Right atrium auricular region (tissue), 2 donors: ENCODE measurements around the gene C1GALT1. TPM values are rescaled to one million over a fixed set of nuclear protein-coding genes. Genes with fewer than 3 reads are reported as not detected.
A peak's percentile ranks its signal among the peaks of the same experiment; 100 is the strongest.
"Not testable (repeated sequence)": the region's sequence is repeated elsewhere in the genome, so short reads cannot be mapped to it uniquely, and the experiment has no call there.

Experiments
- DNase-seq: peaks from one replicate; pipeline ENCODE4 v3.0.0-alpha.2; 2019; ENCODE audit warnings: low spot score
- H3K27ac ChIP-seq, 2 donors: fragments of 200-600 bp; sonication (generic); 1 replicate in 1 of 2; 2 replicates in 1 of 2; pipeline ENCODE4 v1.5.1; 2016 to 2019
- H3K27me3 ChIP-seq, 2 donors: fragments of 200-600 bp; sonication (generic); one replicate each; pipeline versions ENCODE4 v1.5.1 to v1.6.0; 2017 to 2019
- H3K36me3 ChIP-seq: fragments of 200-600 bp; sonication (generic); one replicate; pipeline ENCODE4 v1.5.1; 2016
- H3K4me1 ChIP-seq, 2 donors: fragments of 200-600 bp; sonication (generic); one replicate each; pipeline versions ENCODE4 v1.5.1 to v1.6.0; 2017 to 2019
- H3K4me3 ChIP-seq, 2 donors: fragments of 200-600 bp; sonication (generic); 1 replicate in 1 of 2; 2 replicates in 1 of 2; pipeline ENCODE4 v1.5.1; 2017 to 2019; ENCODE audit warnings: mild to moderate bottlenecking in 1 of 2, moderate library complexity in 1 of 2
- H3K9me3 ChIP-seq, 2 donors: fragments of 200-600 bp; sonication (generic); one replicate each; pipeline ENCODE4 v1.5.1; 2019
- total RNA-seq, 2 donors: library from RNA; depleted of rRNA; stranded (reverse); fragments of >200 nt; gene quantifications; one replicate each; pipeline ENCODE4 v1.1.0, GENCODE V29; 2016
- TF ChIP-seq, protein P1 (sequence below), 2 donors: fragments of 200-600 bp; sonication (generic); IDR thresholded peaks; one replicate each; pipeline ENCODE4 v1.5.1; 2019; ENCODE audit warnings: antibody characterized with exemption in 2 of 2

Gene C1GALT1
- 10 to 100 TPM; 21.1 to 25.1 TPM for total RNA-seq

DNA sequence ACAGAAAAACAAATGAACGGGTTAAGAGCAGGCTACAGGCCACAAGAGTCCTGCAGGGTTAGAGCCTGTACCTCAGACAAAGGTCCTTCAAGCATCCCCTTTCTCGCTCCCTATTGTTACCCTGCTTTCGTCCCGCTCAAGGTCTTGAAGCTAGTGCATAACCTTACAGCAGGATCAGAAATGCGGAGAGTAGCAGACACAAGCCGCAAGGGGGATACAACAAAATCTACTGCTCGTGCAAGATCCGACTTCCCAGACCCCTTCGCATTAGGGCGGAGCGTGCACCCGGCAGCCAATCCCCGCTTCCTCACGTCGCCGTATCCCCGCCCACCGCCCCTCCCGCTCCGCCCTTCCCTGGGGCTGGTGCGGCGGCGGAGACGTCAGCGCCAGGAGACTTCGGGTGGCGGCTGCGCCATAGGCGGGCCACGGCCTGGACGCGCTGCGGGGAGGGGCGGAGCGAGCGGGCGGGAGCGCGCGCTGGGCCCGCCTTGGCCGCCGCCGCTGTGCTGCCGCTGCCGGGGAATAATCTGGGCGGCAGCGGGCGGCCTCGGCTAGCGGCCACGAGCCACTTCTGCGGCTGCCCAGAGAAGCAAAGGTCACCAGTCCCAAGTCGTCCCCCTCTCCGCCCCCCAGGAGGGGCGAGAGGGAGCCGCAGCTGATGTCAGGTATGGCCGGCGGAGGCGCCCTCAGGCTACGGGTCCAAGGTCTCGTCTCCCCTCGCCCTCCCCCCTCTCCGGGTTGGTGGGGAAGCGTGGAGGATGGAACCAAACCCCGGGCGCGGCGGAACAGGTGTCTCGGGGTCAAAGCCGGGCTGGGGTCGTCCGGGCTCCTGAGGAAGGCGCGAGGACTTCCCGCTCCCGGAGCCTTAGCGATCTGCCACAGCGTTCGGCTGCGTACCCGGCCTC, at the start of gene C1GALT1:
C1GALT1 (plus strand) TSS at position 389 of the 905 bp plus-strand sequence. CDS start 51,776 bp downstream, outside the sequence.
- H3K4me3 ChIP-seq = peak within 1 kb of the TSS; percentile 86 to 96
- no peaks in the 10 kb centered on the region for H3K27me3 ChIP-seq
- peak within 1 kb of the TSS; percentile 98 to 99 for H3K27ac ChIP-seq
- TF ChIP-seq, protein P1, sequence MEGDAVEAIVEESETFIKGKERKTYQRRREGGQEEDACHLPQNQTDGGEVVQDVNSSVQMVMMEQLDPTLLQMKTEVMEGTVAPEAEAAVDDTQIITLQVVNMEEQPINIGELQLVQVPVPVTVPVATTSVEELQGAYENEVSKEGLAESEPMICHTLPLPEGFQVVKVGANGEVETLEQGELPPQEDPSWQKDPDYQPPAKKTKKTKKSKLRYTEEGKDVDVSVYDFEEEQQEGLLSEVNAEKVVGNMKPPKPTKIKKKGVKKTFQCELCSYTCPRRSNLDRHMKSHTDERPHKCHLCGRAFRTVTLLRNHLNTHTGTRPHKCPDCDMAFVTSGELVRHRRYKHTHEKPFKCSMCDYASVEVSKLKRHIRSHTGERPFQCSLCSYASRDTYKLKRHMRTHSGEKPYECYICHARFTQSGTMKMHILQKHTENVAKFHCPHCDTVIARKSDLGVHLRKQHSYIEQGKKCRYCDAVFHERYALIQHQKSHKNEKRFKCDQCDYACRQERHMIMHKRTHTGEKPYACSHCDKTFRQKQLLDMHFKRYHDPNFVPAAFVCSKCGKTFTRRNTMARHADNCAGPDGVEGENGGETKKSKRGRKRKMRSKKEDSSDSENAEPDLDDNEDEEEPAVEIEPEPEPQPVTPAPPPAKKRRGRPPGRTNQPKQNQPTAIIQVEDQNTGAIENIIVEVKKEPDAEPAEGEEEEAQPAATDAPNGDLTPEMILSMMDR (IDR thresholded peaks at IDR 0.05) = peak; percentile 21 to 39
- no peaks in the 10 kb centered on the region for H3K36me3 ChIP-seq
- peak; percentile 96 for DNase-seq
- peaks cover 0 to 27% of the 10 kb centered on the region in 2 donors for H3K4me1 ChIP-seq
- no peaks in the 10 kb centered on the region for H3K9me3 ChIP-seq

DNA sequence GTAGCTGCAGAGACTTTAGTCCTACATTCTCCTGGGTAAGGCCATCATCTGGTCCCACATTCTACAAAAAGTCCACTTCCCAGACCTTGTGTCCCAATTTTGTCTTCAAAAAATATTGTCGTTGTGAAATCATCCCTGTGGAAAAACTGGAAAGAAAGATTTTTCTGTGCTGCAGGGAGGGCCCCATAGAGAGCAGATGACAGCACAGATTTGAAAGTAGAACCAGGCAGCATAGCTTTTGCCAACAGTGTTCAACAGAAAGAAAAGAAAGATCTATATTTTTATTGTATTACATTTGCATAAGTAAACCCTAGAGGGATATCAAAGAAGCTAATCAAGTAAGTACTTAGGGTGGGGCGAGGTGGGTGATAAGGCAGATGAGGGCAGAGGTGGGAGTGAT, 48.3 kb upstream of the C1GALT1 start:
- H3K4me3 ChIP-seq = no peak overlapping the region
- H3K36me3 ChIP-seq = no peaks in the 10 kb centered on the region
- peaks cover 0 to 17% of the 10 kb centered on the region in 2 donors for H3K4me1 ChIP-seq
- TF ChIP-seq, protein P1 (IDR thresholded peaks at IDR 0.05) = no peak
- H3K27me3 ChIP-seq = no peaks in the 10 kb centered on the region
- peak overlapping the region in 1 of 2 donors; percentile 64 for H3K27ac ChIP-seq
- H3K9me3 ChIP-seq = no peaks in the 10 kb centered on the region
- no peak for DNase-seq

DNA sequence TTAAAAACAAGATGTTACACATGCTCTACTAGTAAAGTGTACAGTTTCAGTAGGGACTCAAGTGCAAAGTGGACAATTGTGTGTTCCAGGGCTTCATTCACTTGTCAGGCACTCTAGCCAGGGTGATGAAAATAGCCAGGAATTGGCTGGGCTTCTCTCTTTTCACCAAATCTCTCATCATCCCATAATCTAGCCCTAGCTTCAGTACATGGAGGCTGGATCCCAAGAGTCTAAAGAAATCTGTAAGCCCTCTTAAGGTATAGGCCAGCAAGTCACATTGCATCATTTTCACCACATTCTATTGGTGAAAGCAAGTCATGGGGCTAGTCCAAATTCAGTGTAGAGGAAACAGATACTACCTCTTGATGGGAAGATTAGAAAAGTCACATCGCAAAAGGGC, 47.3 kb upstream of the C1GALT1 start:
- no peaks in the 10 kb centered on the region for H3K9me3 ChIP-seq
- peaks cover 0 to 17% of the 10 kb centered on the region in 2 donors for H3K4me1 ChIP-seq
- no peak overlapping the region for H3K4me3 ChIP-seq
- no peaks in the 10 kb centered on the region for H3K36me3 ChIP-seq
- no peaks in the 10 kb centered on the region for H3K27me3 ChIP-seq
- H3K27ac ChIP-seq = peak overlapping the region in 1 of 2 donors; percentile 64
- TF ChIP-seq, protein P1 (IDR thresholded peaks at IDR 0.05) = no peak
- DNase-seq = no peak

DNA sequence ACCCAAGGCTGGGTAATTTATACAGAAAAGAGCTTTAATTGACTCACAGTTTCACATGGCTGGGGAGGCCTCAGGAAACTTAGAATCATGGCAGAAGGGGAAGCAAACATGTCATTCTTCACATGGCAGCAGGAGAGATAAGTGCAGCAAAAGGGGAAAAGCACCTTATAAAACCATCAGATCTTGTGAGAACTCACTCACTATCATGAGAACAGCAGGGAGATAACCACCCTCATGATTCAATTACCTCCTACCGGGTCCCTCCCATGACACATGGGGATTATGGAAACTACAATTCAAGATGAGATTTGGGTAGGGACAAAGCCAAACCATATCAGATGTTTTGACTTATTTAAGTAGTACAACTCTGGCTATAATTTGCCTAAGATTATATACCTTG, 46.4 kb upstream of the C1GALT1 start:
- not testable (repeated sequence) for DNase-seq
- H3K4me1 ChIP-seq = peaks cover 0 to 17% of the 10 kb centered on the region in 2 donors

DNA sequence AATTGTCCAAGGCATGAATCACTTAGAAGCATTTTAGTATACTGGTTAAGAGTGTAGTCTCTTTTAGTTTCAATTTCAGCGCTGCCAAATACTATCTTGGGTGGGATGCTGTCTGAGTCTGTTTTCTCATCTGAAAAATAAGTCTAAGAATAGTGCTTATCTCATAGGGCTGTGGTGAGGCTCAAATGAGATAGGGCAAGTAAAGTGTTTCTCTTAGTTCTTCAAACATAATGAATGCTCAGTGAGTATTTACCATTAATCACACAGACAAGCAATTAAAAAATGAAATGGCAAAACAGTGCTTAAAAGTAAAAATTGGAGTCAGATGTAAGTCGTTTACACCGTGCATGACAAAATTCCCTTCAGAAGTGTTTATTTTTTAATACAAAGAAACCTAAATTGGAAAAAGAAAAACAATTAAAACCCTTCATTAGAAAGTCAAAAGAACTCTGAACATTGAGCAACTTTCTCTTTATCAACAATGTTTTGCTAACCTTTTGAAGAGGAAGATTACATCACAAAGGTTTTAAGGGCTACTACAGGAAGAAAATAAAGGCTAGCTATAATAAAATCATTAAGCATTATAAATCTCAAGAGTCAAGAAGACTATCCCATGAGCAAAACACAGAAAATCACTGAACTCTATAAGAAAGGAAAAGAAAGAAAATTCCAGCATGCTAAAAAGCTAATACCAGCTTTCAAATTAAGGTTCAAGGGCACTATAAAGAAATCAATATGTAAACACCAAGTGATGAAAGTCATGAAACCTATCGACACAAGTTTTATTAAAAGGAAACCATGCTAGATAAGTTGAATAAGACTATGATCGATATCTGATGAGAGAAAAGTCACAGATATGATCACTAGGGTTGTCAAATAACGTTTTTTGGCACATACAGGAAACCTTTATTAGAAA, 45.6 kb upstream of the C1GALT1 start:
- Histone ChIP-seq H3K9me3 (no peaks in the 10 kb centered on the region), H3K27ac (peak overlapping the region in 1 of 2 donors; percentile 64), H3K4me3 (no peak overlapping the region), H3K27me3 (no peaks in the 10 kb centered on the region), H3K4me1 (peaks cover 0 to 17% of the 10 kb centered on the region in 2 donors), H3K36me3 (no peaks in the 10 kb centered on the region)
- TF ChIP-seq, protein P1 (IDR thresholded peaks at IDR 0.05) = no peak
- DNase-seq = no peak

More for the DNA sequence above, 46.4 kb upstream of the C1GALT1 start:
- peak overlapping the region in 1 of 2 donors; percentile 64 for H3K27ac ChIP-seq
- H3K36me3 ChIP-seq, H3K27me3 ChIP-seq, H3K4me3 ChIP-seq, H3K9me3 ChIP-seq: not testable (repeated sequence)
